Non-pigmented ciliary epithelial cell (primary cell): Measurements from ENCODE around the gene FAM3C.
"Not testable (repeated sequence)": the region's sequence is repeated elsewhere in the genome, so short reads cannot be mapped to it uniquely, and the experiment has no call there.

Source experiments
- DNase-seq: peaks from one replicate; pipeline ENCODE4 v3.0.0-alpha.2; 2010; ENCODE audit warnings: low read depth

FAM3C gene

GRCh38 chr7:121330053-121330833 is 65.9 kb downstream of the FAM3C start:
- no peak for DNase-seq

GRCh38 chr7:121329191-121330052 is 66.7 kb downstream of the FAM3C start:
- DNase-seq: no peak

DNA sequence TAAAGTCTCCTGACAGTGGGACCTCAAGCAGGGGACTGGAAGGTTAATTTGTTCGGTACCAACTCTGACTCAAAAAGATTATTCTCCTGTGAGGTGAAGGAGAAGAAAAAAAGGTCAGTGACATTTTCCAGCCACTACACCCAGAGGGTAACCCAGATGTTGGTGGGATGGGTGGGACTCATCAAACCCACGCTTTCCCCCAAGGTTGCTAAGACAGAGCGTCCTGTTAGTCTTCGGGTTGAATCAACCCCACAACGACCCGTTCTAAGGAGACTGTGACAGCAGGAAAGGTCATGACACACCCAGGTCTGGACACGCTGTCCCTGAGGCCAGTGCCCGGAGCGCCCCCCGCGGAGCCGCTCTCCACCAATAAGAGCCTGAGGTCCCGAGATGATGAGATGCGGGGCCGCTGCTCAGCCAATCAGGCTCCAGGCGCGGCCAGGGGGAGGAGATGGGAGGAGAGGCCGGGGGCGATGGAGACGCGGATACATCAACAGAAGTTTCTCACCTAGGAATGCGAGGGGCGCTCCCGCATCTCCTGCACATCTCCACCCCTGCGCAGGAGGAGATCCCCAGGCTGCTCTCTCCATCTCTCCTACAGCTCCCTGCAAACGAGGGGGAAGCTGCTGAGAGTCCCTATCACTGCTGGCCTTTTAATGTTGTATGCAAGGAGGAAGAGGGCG is 67.5 kb downstream of the FAM3C start, which contains the start of gene WNT16:
TSS of gene WNT16 (plus strand) at position 493 of the 683 bp plus-strand sequence. CDS start 293 bp downstream, outside the sequence.
- no peak for DNase-seq

DNA sequence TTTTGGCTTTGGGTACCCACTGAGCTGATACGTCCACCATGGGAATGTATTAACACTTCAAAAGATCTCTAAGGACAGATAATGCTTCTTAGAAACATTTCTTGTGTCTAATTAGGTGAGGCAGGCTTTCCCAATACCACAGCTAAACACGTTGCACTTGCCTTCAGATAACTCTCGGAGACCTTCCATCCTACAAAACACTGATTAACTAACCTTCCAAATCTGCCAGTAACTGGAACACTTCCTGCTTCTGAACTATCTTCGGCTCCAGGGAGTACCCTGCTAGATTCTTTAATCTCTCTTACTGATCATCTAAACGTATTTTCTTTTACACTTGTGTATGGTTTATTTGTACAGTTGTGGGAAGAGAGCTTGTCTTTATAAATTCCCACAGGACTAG is 68.4 kb downstream of the FAM3C start:
- DNase-seq: no peak

GRCh38 chr7:121323515-121324302 is 72.4 kb downstream of the FAM3C start:
- no peak for DNase-seq

DNA sequence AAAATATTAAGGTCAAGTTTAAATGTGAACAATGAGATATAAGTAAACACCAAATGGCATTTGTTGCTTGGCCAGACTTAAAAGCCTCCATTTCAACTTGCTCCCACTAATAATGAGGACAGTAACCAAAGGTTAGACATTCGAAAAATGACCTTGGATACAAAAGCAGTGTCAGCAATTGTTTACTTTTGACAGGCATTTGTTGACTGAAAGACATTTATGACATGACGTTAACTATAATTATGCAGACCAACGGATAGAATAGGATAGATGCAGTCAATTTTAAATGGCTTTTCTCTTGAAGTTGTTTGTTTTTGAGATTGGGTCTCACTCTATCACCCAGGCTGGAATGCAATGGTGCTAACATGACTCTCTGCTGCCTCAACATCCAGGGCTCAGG is 73.6 kb downstream of the FAM3C start:
- no peak for DNase-seq

DNA sequence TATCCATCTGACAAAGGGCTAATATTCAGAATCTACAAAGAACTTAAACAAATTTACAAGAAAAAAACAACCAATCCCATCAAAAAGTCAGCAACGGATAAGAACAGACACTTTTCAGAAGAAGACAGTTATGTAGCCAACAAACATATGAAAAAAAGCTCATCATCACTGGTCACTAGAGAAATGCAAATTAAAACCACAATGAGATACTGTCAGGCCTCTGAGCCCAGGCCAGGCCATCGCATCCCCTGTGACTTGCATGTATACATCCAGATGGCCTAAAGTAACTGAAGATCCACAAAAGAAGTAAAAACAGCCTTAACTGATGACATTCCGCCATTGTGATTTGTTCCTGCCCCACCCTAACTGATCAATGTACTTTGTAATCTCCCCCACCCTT is 80.9 kb downstream of the FAM3C start:
- DNase-seq: not testable (repeated sequence)

DNA sequence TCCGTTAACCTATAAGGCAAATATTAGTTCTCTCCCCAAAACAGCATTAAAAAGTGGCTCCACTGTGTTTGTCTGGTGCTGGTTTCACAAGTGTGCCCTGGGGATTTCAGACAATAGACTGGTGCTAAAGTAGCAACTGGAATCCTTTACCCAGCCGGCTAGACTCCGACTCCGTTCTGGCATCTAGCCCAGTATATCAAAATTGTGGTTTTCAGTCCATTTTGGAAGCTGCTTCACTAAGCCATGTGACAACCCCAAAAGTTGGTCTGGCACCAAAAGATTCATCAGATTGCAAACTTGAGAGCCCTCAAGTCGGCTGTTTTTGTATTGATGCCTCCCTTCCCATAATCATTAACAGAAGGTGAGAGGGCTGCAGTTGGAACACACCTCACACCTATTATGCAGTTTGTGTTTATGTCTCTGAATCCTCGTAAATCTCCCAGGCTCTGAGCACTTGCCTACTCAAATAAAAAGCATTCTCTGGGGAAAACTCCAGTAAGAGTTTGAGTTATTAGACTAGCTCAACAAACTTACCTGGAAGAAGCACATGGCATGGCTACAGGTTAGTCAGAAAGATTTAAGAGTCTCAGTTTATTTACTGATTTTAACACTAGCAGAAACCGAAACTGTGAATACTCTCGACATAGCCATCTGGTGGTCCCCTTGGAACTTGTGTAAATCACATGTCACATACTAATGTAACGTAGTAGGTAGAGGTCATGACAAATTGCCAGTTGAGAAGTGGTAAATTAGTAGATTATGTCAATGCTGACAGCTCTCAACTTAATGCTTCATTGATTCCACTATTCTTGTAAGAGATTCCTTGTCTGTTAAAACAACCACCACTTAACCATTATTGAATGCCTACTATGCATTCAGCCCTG is 82.1 kb downstream of the FAM3C start:
- no peak for DNase-seq

GRCh38 chr7:121313220-121313792 is 82.8 kb downstream of the FAM3C start:
- DNase-seq: no peak

DNA sequence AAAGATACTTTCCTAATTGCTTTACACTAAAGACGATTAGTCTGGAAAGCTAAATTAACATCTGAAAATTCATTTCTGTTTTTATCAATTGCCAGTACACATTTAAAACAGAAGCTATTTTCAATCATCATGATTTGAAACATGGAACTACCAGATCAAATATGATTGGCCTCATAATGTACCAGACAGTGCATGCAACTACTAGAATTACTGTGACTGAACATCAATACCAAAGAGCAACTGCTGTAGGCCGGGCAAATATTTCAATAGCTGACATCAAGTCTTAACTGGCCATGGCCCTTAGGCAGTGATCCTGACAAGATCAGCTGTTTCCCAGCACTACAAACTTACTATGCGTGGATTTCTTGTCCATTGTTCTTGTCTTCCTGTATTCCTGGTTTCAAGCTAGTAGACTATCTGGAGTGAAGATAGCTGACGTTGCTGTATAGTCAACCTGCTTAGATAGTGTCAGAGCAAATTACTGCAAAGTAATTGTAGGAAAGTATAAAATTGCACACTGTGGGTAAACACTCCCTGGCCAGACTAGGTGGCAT is 89.0 kb downstream of the FAM3C start:
- no peak for DNase-seq

- DNase-seq: no peak
Measured at GRCh38 chr7:121306565-121306964, 89.5 kb downstream of the FAM3C start.

GRCh38 chr7:121305109-121305508 is 91.0 kb downstream of the FAM3C start:
- no peak for DNase-seq

GRCh38 chr7:121304102-121304658 is 91.9 kb downstream of the FAM3C start:
- DNase-seq: no peak

DNA sequence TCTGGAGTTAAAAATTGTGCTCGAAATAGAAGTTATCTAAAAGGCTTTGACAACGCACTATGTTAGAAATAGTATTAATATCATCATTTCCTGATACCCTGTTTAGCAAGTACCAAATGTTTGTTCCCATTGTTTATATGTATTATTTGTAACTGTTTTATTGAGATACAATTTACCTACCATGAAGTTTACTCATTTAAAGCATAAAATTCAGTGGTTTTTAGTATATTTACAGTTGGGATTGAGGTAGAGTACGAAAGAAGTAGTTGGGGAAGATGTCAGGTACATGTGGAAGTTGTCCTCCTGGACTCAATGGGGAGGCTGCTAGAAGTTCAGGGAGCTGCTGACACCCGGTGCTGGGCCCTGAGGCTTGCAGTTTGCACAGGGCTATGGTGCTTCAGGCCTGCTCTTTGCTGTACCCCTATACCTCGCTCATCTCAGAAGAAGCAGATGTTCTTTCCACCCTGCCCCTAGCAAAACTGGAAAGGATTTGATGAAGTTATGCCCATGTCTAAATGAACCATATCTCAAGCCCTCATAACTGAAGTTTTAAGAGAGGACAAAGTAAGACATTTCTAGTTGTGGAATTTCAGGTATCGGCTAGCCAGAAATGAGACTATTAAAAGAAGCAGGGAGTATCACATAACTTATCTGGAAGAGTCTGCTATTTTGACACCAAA is 92.5 kb downstream of the FAM3C start:
- no peak for DNase-seq

- no peak for DNase-seq
Measured at GRCh38 chr7:121302214-121302745, 93.8 kb downstream of the FAM3C start.

DNA sequence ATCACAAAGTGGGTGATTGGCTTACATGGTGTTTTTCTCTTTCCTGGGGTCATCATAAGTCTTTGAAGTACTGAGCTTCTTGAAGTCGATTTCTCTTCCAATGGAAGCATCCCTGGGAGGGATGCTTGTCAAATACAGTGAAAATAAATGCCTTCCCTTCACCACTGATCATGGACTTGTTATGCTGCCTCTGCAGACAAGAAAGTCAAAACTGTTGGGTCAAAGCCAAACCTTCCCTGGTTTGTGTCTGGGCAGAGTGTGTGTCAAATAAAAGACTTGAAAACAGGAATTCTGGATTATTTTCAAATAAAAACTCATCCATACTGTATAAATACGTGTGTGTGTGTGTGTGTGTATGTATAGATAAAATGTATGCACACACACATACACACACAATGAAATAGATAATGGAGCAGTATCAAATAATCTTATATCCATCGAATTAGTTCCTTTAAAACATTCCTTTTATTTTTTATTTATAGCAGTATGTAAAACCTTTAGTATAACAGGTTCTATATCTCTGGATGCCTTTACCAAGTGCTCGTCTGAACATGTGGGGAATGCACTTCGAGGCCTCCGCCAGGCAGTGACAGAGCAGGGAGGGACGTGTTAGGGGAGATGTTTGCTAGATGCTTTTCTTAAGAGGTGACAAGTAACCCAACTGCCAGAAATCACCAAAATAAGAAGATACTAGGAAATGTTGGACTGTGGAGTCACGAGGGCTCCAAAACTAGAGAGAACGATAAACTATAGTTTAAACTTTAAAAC is 94.5 kb downstream of the FAM3C start:
- DNase-seq: no peak

DNA sequence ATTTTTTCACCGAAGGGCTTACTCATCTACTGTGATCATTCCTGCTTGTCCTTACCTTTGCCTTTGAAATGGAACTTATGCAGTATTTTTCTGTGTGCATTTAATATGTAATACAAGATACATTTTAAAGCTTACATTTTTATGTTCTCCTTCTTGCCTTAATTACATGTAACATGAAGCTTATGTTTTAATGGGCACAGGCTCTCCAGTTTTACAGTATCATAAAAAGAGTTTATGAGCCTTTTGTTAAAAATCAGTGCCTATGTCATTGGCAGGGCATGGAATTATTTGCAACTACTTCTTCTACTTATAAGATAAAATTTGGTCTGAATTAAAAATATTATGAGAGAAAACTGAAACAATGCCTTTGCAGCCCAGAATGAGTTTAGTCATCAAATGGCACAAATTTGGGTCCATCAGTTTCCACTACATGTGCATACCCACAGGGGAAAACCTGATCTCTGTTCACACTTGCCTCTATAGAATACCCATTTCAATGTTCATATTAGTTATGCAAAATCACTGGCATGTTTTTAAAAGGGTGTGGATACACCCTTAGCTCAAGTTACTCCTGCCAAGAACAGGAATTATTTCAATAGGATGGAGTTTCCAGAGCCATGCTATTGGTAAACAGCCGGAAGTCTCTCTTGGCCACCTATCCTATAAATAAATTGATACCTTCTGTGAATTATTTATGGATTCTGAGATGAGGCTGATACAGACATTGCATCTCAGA is 95.3 kb downstream of the FAM3C start:
- DNase-seq: no peak
